IPS-20b (cell line): Measurements from ENCODE around the gene SLC9B2.

ENCODE experiments used
- H3K27ac ChIP-seq: one replicate; pipeline ENCODE4 v1.5.1; 2013; ENCODE audit warnings: low read length
- H3K27me3 ChIP-seq: 2 replicates; pipeline ENCODE4 v1.6.1; 2013; ENCODE audit warnings: mild to moderate bottlenecking, low read length, inconsistent platforms; ENCODE audit not compliant: insufficient read depth
- H3K36me3 ChIP-seq: 2 replicates; pipeline ENCODE4 v1.6.1; 2013; ENCODE audit warnings: low read depth, mild to moderate bottlenecking, inconsistent platforms, low read length, moderate library complexity; ENCODE audit not compliant: insufficient read depth
- H3K4me1 ChIP-seq: 2 replicates; pipeline ENCODE4 v1.6.1; 2013; ENCODE audit warnings: mild to moderate bottlenecking, control low read depth, inconsistent platforms, low read length, moderate library complexity; ENCODE audit not compliant: insufficient read depth
- H3K4me3 ChIP-seq: 2 replicates; pipeline ENCODE4 v1.5.1; 2013; ENCODE audit warnings: mild to moderate bottlenecking, low read length, inconsistent platforms
- H3K9ac ChIP-seq: 2 replicates; pipeline ENCODE4 v1.6.1; 2013; ENCODE audit warnings: low read depth, mild to moderate bottlenecking, inconsistent platforms, low read length, moderate library complexity
- H3K9me3 ChIP-seq: 2 replicates; pipeline ENCODE4 v1.6.1; 2013; ENCODE audit warnings: mild to moderate bottlenecking, low read depth, low read length, inconsistent platforms; ENCODE audit not compliant: insufficient read depth

The SLC9B2 gene

GRCh38 chr4:103098341-103098740 is 21.8 kb upstream of the SLC9B2 start:
- Histone ChIP-seq H3K36me3 (peaks cover 6% of the 10 kb centered on the region), H3K9me3 (no peaks in the 10 kb centered on the region), H3K27ac (no peak overlapping the region), H3K4me3 (0 out of 2 replicates have a peak overlapping the region, but pooled peaks have one; percentile 85), H3K27me3 (no peaks in the 10 kb centered on the region), H3K9ac (no peak overlapping the region), H3K4me1 (peaks cover 6% of the 10 kb centered on the region)

- Histone ChIP-seq H3K4me1 (peaks cover 6% of the 10 kb centered on the region), H3K9me3 (no peaks in the 10 kb centered on the region), H3K36me3 (peaks cover 10% of the 10 kb centered on the region), H3K27me3 (no peaks in the 10 kb centered on the region), H3K4me3 (no peak overlapping the region), H3K27ac (no peak overlapping the region), H3K9ac (no peak overlapping the region)
These were observed 20.6 kb upstream of the SLC9B2 start for GRCh38 chr4:103097112-103097511.

- Histone ChIP-seq H3K4me3 (no peak overlapping the region), H3K27ac (no peak overlapping the region), H3K27me3 (no peaks in the 10 kb centered on the region), H3K36me3 (peaks cover 23% of the 10 kb centered on the region), H3K4me1 (peaks cover 6% of the 10 kb centered on the region), H3K9me3 (no peaks in the 10 kb centered on the region), H3K9ac (no peak overlapping the region)
These were observed 18.5 kb upstream of the SLC9B2 start for GRCh38 chr4:103095080-103095479.

- Histone ChIP-seq H3K9me3 (no peaks in the 10 kb centered on the region), H3K36me3 (peaks cover 52% of the 10 kb centered on the region), H3K27ac (no peak overlapping the region), H3K9ac (no peak overlapping the region), H3K4me1 (no peaks in the 10 kb centered on the region), H3K4me3 (no peak overlapping the region), H3K27me3 (no peaks in the 10 kb centered on the region)
These were observed 15.7 kb upstream of the SLC9B2 start for GRCh38 chr4:103092245-103092644.

GRCh38 chr4:103091601-103092223 is 15.2 kb upstream of the SLC9B2 start:
- Histone ChIP-seq H3K9me3 (no peaks in the 10 kb centered on the region), H3K4me1 (no peaks in the 10 kb centered on the region), H3K27me3 (no peaks in the 10 kb centered on the region), H3K36me3 (peaks cover 57% of the 10 kb centered on the region), H3K4me3 (no peak overlapping the region), H3K9ac (no peak overlapping the region), H3K27ac (no peak overlapping the region)

GRCh38 chr4:103089481-103089880 is 12.9 kb upstream of the SLC9B2 start:
- no peaks in the 10 kb centered on the region for H3K27me3 ChIP-seq
- no peak overlapping the region for H3K9ac ChIP-seq
- H3K4me1 ChIP-seq: no peaks in the 10 kb centered on the region
- H3K4me3 ChIP-seq: no peak overlapping the region
- no peaks in the 10 kb centered on the region for H3K9me3 ChIP-seq
- no peak overlapping the region for H3K27ac ChIP-seq
- H3K36me3 ChIP-seq: peaks cover 79% of the 10 kb centered on the region

- Histone ChIP-seq H3K36me3 (peaks cover 81% of the 10 kb centered on the region), H3K27me3 (no peaks in the 10 kb centered on the region), H3K4me3 (no peak overlapping the region), H3K9me3 (no peaks in the 10 kb centered on the region), H3K9ac (no peak overlapping the region), H3K4me1 (no peaks in the 10 kb centered on the region), H3K27ac (no peak overlapping the region)
These were observed 10.0 kb upstream of the SLC9B2 start for GRCh38 chr4:103086551-103086950.

GRCh38 chr4:103085555-103086196 is 9.1 kb upstream of the SLC9B2 start:
- Histone ChIP-seq H3K27ac (no peak overlapping the region), H3K36me3 (peaks cover 79% of the 10 kb centered on the region), H3K27me3 (no peaks in the 10 kb centered on the region)

GRCh38 chr4:103079621-103080020 is 3.1 kb upstream of the SLC9B2 start:
- H3K27me3 ChIP-seq: peaks cover 31% of the 10 kb centered on the region
- no peak overlapping the region for H3K4me3 ChIP-seq
- no peaks in the 10 kb centered on the region for H3K9me3 ChIP-seq
- H3K27ac ChIP-seq: no peak overlapping the region
- H3K4me1 ChIP-seq: no peaks in the 10 kb centered on the region
- H3K9ac ChIP-seq: no peak overlapping the region
- peaks cover 23% of the 10 kb centered on the region for H3K36me3 ChIP-seq

More at GRCh38 chr4:103085555-103086196, 9.1 kb upstream of the SLC9B2 start:
- H3K4me1 ChIP-seq: no peaks in the 10 kb centered on the region
- no peak overlapping the region for H3K9ac ChIP-seq
- H3K9me3 ChIP-seq: no peaks in the 10 kb centered on the region
- H3K4me3 ChIP-seq: no peak overlapping the region

GRCh38 chr4:103075894-103076746 is 441 bp downstream of the SLC9B2 start:
- Histone ChIP-seq H3K4me1 (no peaks in the 10 kb centered on the region), H3K27me3 (peaks cover 36% of the 10 kb centered on the region), H3K4me3 (peak overlapping the region; percentile 79), H3K9ac (peak overlapping the region; percentile 80), H3K36me3 (peaks cover 6% of the 10 kb centered on the region; the same call in 1 of the 2 replicates), H3K9me3 (no peaks in the 10 kb centered on the region), H3K27ac (no peak overlapping the region)

GRCh38 chr4:103075435-103075893 is 1.1 kb downstream of the SLC9B2 start:
- Histone ChIP-seq H3K36me3 (0 out of 2 replicates have a peak, but pooled peaks cover under 1% of the 10 kb centered on the region), H3K27me3 (peaks cover 36% of the 10 kb centered on the region), H3K4me1 (no peaks in the 10 kb centered on the region; the same call in 1 of the 2 replicates), H3K9me3 (no peaks in the 10 kb centered on the region), H3K9ac (peak overlapping the region; percentile 80; the same call in 1 of the 2 replicates), H3K4me3 (peak overlapping the region; percentile 79), H3K27ac (no peak overlapping the region)
